Measurements from ENCODE around the gene MATN1. TPM values are rescaled to one million over a fixed set of nuclear protein-coding genes. Genes with fewer than 3 reads are reported as not detected.

MATN1 gene
- polyA plus RNA-seq, 2 of the 4 experiments (the other 2 are of a cell fraction), result 0.05 to 0.17 TPM

GRCh38 chr1:30728340-30728739, 5.0 kb upstream of the MATN1 start:
- WGBS (ENCODE audit: missing lambda C conversion rate), result 73% methylated on average over 8 of the region's 8 CpGs
- Histone ChIP-seq H3K4me2 (no peak overlapping the region), H3K4me1 (no peaks in the 10 kb centered on the region), H3K27ac (no peak overlapping the region), H3K4me3 (no peak overlapping the region), H3K9me3 (no peaks in the 10 kb centered on the region)
- FAIRE-seq, result no peak
- no peak for ATAC-seq
- CTCF ChIA-PET, result interaction anchor here (2.6 to 10.8 kb wide), 3 partner anchors 9 to 183 kb away, joined by 17 to 251 read pairs (median 22); no protein-coding TSS in a partner anchor
- no peak for DNase-seq (ENCODE audit: low read depth in 1 of 2, low spot score in 1 of 2)
- no peak for TF ChIP-seq NFE2L2 (conservative IDR thresholded peaks at IDR 0.05; ENCODE audit: low read length)
- POLR2A ChIA-PET, result no interaction called here

DNA sequence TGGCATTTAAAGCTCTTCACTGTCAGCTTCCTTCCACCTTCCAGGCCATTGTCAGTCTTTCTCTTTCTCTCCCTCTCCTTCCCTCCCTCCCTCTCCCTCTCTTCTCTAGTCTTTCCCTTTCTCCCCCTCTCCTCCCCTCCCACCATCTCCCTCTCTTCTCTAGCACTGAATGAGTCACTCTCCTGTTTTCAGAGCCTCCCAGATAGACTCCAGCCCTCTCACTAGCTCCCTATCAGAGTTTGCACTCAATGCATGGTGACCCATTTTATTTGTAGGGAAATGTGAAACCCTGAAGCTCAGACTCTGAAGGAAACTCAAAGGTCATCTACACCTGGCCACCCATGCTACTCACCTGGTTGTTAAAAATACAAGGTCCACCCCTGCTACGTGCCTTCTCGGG, 4.4 kb upstream of the MATN1 start:
- Histone ChIP-seq H3K4me2 (no peak overlapping the region), H3K27ac (no peak overlapping the region), H3K4me1 (no peaks in the 10 kb centered on the region), H3K4me3 (no peak overlapping the region), H3K9me3 (no peaks in the 10 kb centered on the region)
- DNase-seq (ENCODE audit: low read depth in 1 of 2, low spot score in 1 of 2), result no peak
- 79% methylated on average over 2 of the region's 2 CpGs for WGBS (ENCODE audit: missing lambda C conversion rate)
- ChIA-PET POLR2A (no interaction called here), CTCF (interaction anchor here (0.8 to 10.8 kb wide), 4 partner anchors 9 to 184 kb away, joined by 3 to 251 read pairs (median 20); no protein-coding TSS in a partner anchor)
- peak; percentile 36 to 39; a peak in 2 of 6 replicates for ATAC-seq
- TF ChIP-seq ZC3H11A (IDR thresholded peaks at IDR 0.05) (no peak), KDM1A (IDR thresholded peaks at IDR 0.05; ENCODE audit: low read depth) (no peak), ESRRA (IDR thresholded peaks at IDR 0.05; ENCODE audit: borderline replicate concordance, low read length) (no peak), CHD4 (IDR thresholded peaks at IDR 0.05; ENCODE audit: borderline replicate concordance) (no peak), JUN (IDR thresholded peaks at IDR 0.05) (no peak), BCL3 (IDR thresholded peaks at IDR 0.05) (no peak), NFE2L2 (conservative IDR thresholded peaks at IDR 0.05; ENCODE audit: low read length) (no peak), HMGXB4 (CRISPR knock-in tag; IDR thresholded peaks at IDR 0.05; ENCODE audit: borderline replicate concordance) (no peak)
- no peak for FAIRE-seq

DNA sequence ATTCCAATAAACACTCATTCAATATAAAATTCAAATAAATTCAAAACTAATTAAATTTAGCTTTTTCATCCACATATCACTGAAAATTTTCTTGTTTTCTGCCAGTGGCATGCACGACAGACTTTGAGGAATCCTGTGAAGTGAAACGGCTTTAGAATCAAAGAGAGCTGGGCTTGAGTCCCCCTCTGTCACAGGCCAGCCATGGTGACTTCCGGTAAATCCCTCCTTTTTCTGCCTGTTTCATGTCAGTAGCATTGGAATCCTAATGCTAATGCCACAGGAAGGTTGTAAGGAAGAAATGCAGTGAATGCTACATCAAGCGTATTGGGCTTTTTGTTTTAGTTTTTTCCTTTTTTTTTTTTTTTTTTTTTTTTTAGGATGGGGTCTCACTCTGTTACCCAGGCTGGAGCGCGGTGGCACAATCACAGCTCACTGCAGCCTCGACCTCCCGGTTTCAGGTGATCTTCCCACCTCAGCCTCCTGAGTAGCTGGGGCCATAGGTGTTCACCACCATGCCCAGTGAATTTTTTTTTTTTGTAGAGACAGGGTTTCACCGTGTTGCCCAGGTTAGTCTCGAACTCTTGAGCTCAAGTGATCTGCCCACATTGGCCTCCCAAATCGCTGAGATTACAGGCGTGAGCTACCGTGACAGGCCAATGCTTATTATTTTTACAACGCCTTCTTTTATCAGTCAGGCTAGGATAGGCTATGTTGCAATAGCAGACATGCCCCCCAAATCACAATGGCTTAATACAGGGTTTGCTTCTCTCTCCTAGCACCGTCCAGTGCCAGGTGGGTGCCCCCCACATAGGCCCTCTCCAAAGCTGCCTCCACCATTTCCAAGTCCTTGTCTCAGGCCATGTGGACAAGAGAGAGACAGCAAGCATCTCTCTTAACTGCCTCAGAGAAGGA, 3.6 kb upstream of the MATN1 start:
- no peaks in the 10 kb centered on the region for H3K9me3 ChIP-seq
- TF ChIP-seq FOXS1 (CRISPR knock-in tag; IDR thresholded peaks at IDR 0.05) (no peak), HMGXB4 (CRISPR knock-in tag; IDR thresholded peaks at IDR 0.05; ENCODE audit: borderline replicate concordance) (no peak), FOSL2 (IDR thresholded peaks at IDR 0.05) (no peak), FOSL2 (CRISPR knock-in tag; IDR thresholded peaks at IDR 0.05) (no peak), MAX (IDR thresholded peaks at IDR 0.05) (no peak), RAD21 (conservative IDR thresholded peaks at IDR 0.05 in 1 of 2, IDR thresholded peaks at IDR 0.05 in 1 of 2) (no peak), SMC3 (IDR thresholded peaks at IDR 0.05) (no peak), TFCP2L1 (CRISPR knock-in tag; IDR thresholded peaks at IDR 0.05) (no peak), CBX2 (IDR thresholded peaks at IDR 0.05; ENCODE audit: borderline replicate concordance, low read depth) (no peak), CHD4 (IDR thresholded peaks at IDR 0.05; ENCODE audit: borderline replicate concordance) (no peak), RFX5 (IDR thresholded peaks at IDR 0.05) (no peak), ESRRA (IDR thresholded peaks at IDR 0.05; ENCODE audit: borderline replicate concordance, low read length) (no peak), JUN (IDR thresholded peaks at IDR 0.05) (no peak), KDM1A (IDR thresholded peaks at IDR 0.05; ENCODE audit: low read depth) (no peak), HOXA7 (CRISPR knock-in tag; IDR thresholded peaks at IDR 0.05) (no peak), PHF8 (IDR thresholded peaks at IDR 0.05; ENCODE audit: borderline replicate concordance, low read depth) (no peak), EP300 (IDR thresholded peaks at IDR 0.05) (no peak), RCOR1 (IDR thresholded peaks at IDR 0.05; ENCODE audit: low read depth, low read length) (no peak), CHD2 (IDR thresholded peaks at IDR 0.05; ENCODE audit: low read length, partially characterized antibody) (no peak)
- TF ChIP-seq, protein P1, sequence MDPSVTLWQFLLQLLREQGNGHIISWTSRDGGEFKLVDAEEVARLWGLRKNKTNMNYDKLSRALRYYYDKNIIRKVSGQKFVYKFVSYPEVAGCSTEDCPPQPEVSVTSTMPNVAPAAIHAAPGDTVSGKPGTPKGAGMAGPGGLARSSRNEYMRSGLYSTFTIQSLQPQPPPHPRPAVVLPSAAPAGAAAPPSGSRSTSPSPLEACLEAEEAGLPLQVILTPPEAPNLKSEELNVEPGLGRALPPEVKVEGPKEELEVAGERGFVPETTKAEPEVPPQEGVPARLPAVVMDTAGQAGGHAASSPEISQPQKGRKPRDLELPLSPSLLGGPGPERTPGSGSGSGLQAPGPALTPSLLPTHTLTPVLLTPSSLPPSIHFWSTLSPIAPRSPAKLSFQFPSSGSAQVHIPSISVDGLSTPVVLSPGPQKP (IDR thresholded peaks at IDR 0.05; ENCODE audit: low read depth, low read length), result no peak
- TF ChIP-seq, protein P2, sequence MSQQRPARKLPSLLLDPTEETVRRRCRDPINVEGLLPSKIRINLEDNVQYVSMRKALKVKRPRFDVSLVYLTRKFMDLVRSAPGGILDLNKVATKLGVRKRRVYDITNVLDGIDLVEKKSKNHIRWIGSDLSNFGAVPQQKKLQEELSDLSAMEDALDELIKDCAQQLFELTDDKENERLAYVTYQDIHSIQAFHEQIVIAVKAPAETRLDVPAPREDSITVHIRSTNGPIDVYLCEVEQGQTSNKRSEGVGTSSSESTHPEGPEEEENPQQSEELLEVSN (IDR thresholded peaks at IDR 0.05; ENCODE audit: borderline replicate concordance, low read depth), result no peak
- H3K27ac ChIP-seq, result no peak overlapping the region
- no peaks in the 10 kb centered on the region for H3K4me1 ChIP-seq
- no peak for DNase-seq (ENCODE audit: low read depth in 1 of 2, low spot score in 1 of 2)
- no peak for FAIRE-seq
- POLR2A ChIA-PET, result interaction anchor here (0.7 kb wide), 1 partner anchor 10 kb away, joined by 6 read pairs; no protein-coding TSS in a partner anchor
- ATAC-seq, result 0 out of 6 replicates have a peak, but pooled peaks of 1 of the 2 experiments have one; percentile 30
- CTCF ChIA-PET, result interaction anchor here (0.8 to 10.8 kb wide), 5 partner anchors 8 to 185 kb away, joined by 3 to 251 read pairs (median 17); no protein-coding TSS in a partner anchor
- H3K4me2 ChIP-seq, result no peak overlapping the region
- WGBS (ENCODE audit: missing lambda C conversion rate), result 83% methylated on average over 15 of the region's 15 CpGs
- H3K4me3 ChIP-seq, result no peak overlapping the region
